HG03354 (cell line): ENCODE data around the gene SHISA4.
A peak's percentile ranks its signal among the peaks of the same experiment; 100 is the strongest.
"Not testable (repeated sequence)": the region's sequence is repeated elsewhere in the genome, so short reads cannot be mapped to it uniquely, and the experiment has no call there.

Experiments
- ATAC-seq: cut with Tn5 transposase; IDR thresholded peaks from one replicate; pipeline ENCODE4 v1.9.1; 2021; ENCODE audit warnings: mild to moderate bottlenecking; ENCODE audit not compliant: unreplicated experiment, poor library complexity, severe bottlenecking

SHISA4 gene

DNA sequence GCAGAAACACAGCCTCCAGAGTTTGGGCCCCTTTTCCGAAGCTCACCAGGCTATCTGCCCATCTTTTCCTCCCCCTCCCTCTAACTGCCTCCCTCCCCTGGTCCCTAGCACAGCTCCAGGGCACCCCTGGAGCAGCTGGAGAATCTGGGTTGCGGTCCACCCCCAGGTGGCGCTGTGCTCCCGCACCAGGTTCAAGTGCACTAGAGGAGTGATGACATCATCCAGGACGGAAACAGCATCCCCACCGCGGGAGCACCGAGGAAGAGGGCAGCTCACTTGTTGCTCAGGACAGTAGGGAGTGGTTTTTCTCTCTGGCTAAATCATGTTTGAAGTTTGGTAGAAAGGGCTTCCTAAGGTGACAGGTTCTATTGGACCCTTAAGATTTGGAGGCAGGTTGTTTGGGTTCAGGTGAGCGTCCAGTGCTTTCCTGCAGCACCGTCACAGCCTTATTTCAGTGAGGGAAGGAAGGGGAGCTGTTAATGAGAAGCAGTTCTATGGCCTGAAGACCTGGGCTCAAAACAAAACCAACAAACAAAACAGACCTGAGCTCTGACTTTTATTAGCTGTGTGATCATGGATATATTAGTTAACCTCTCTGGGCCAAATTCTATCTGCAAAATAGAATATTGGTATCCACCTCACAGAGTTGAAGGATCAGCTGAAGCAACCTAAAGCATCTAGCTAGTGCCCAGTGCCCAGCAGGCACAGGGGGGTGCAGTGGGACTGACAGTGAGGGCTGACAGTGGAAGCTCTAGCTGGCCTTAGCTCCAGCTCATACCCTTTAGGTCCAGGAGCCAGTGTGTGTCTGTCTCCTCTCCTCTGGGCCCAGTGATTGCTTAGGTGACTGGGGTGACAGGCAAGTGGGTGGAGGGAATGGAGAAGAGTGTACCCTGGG, 7.5 kb downstream of the SHISA4 start:
- ATAC-seq, result peak; percentile 86

DNA sequence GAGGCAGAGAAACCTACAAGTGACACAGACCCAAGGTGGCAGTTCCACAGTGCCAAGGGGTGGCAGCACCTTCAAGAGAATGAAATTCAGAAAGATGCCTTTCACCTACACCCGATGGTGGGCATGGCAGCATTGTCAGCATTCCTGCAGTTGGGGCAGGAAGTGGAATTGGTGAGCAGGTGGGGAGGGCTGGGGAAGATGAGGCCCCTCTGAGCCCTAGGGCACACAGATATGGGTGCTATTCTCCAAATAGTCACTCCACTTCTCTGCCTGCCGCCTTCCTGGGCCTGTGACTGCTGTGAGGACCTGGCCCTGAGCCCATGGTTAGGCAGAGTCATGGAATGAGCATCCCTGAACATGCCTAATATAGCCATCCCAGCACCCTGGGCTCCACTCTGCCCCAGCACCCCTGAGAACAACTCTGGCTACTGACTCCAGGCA, 8.3 kb downstream of the SHISA4 start:
- ATAC-seq, result no peak

DNA sequence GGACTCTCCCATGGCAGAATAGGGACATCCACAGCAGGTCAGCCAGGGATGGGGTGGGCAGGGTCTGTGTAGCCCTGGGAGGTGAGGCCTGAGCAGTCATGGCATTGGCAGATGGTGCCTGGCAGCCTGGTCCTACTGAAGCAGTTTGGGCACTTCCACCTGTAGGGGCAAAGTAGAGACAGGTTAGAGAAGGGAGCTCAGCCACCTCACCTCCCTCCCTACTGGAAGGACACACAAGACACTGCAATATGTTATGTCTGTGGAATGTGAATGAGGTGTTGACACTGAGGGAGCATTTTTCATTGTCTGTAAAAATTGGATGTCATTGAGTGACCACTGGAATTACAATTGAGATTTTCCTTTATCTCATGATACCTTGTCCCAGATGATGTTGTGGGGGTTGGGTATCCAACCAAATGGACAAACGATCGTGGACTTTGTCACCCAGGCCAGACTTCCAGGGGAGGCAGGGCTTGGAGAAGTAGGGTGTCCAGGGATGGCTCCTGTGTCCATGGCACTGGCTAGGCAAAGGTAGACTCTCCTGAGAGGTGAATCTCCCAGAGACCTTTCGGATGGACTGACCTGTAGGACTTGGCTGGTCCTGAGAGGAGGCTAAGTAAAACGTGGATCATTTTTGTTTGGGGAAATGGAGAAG, 9.7 kb downstream of the SHISA4 start:
- no peak for ATAC-seq

DNA sequence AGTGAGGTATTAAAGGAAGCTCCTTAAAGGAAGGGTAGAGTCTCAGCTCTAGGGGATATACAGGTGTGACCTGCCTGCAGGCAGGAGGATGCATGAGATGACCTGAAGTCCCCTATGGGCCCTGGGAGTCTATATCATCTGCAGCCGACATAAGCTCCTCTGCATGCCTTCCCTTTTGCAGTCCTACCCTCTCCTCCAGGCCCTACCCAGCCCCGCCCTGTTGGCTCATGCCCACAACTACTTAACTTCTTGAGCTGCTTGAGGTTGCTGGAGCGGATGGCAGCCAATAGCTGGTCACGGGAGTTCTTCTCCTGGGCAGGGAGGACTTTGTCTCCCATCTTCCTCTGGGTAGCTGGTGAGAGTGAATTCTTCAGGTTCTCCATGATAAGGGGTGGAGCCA, 10.3 kb downstream of the SHISA4 start:
- ATAC-seq, result no peak

DNA sequence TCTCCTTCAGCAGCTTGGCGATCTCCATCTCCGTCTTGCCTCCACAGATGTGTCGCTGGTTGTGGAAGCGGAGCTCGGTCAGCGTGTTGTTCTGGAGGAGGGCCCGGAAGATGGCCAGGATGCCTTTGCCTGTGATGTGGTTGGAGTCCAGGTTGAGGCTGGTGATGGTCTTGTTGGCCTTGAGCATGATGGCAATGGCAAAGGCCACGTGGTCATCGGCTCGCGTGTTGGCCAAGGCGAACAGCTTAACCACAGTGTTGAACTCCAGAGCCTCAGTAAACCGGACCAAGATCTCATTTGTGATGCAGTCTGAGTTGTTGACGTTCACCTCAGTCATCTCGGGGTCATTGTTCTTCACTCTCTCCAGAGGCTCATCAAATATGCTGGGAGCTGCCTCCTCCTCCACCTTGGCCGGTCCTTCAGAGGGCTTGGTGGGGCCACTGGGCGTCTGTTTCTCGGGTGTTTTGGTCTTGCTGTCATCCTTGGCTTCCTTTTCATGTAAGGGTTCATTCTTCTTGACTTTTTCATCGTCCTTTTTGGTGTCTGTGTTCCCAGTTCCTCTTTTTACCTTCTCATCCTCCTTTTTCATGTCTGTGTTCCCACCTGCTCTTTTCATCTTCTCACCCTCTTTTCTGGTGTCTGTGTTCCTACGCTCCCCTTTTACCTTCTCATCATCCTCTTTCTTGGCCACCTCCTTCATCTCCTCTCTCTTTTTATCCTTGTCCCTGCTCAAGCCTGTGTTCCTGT, 11.2 kb downstream of the SHISA4 start:
- no peak for ATAC-seq

DNA sequence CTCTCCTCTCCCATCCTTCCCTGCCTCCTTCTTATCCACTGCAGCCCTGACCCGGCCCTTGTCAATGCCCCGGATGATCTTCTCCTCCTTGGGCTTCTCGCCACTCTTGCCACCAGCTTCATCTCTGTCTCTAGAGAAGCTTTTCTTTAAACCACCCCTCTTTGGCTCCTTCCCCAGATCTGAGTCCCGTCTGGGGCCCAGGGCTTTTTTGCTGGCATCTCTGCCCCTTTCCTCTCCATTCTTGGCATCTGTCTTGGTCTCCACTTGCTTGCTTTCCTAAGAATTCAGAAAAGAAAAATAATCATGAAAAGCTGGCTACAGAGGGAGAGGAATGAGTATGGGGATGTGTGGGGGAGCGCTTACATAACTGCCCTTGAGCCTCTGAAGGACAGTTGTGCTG, 11.8 kb downstream of the SHISA4 start:
- ATAC-seq, result no peak

DNA sequence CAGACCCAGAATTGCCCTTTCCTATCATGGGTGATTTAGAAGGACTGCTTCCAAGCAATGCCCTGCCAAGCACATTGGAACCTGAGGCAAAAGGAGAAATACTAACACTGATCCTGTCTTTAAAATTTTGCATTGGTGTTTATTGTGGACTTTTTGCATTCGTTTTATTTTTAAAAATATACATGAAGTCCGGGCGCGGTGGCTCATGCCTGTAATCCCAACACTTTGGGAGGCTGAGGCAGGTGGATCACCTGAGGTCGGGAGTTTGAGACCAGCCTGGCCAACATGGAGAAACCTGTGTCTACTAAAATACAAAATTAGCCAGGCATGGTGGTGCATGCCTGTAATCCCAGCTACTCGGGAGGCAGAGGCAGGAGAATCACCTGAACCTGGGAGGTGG, 12.3 kb downstream of the SHISA4 start:
- ATAC-seq, result not testable (repeated sequence)

DNA sequence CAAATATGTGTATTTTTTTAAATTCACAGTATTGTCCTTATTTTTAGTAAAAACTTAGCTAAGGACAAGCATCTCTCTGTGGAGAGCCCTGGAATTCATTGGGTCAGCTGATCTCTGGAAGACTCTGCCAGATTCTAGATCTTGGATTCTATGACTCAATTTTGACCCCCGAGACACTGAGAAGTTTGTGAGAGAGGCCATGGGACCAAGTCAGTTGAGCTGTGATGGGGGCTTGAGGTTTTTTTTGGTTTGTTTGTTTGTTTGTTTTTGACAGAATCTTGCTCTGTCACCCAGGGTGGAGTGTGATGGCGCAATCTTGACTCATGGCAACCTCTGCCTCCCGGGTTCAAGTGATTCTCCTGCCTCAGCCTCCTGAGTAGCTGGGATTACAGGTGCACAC, 13.5 kb downstream of the SHISA4 start:
- ATAC-seq, result no peak

DNA sequence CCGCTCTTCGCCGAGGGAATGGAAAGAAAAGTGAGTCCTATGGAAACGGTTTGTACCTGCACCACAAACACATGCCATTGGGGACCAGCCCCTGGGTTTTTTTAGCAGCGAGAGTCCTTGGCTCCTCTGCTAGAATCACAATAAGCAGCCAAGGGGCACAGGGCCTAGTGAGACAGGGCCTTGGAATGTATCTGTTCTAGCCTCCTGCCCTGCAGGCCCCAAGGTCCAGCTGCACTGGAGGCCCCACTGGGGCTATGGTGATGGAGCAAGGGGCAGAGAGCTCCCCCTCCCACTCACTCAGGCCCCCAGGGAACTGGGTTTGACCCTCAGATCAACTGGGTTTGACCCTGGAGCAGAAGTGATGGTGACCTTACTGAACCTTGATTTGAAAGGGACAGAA, 14.4 kb downstream of the SHISA4 start:
- ATAC-seq, result no peak

DNA sequence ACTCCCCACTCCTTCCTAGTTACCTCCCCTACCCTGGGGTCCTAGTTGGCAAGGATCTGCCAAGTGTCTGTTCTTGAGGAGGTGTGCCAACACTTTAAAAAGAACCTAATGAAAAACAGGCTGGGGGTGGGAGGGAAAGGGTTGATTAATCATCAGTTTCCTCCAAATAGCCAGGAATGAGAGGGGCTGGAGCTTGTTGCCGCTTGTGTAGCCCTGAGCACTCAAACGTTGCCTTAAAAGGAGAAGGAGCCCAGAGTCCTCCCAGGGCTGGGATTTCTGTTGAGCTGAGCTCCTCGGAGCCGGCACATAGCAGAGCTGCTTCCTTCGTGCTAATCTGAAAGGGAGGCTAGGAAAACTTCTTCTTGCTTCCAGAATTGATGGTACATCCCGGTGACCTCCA, 15.9 kb downstream of the SHISA4 start:
- no peak for ATAC-seq

DNA sequence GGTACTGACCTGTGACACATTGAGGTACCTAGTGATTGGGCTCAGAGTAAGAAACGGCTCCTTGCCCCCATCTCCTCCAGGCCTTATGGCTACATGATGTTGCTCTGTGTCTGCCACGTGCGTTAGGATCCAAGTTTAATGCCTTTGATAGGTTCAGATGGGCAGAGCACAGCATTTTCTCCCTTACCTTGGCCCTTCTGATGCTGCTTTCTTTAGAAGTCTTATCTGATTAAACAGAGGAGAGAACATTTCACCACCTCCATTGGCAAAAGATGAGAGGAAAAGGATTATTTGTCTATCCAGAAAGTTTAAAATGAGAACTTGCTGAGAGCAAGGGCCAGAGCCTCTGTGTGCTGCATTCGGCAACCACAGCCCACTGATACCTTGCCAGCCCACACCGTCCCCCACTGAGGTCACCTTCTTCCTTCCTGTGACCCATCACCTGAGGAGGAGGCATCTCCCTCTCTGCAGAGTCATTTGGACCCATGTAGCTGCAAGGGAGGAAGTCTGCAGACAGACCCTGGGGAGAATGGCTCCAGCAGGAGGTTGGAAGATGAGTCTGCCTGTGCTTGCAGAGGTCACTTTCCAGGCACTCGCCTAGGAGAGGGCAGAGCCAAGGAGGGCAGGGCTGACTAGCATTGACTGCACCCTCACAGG, 16.7 kb downstream of the SHISA4 start:
- ATAC-seq, result no peak

DNA sequence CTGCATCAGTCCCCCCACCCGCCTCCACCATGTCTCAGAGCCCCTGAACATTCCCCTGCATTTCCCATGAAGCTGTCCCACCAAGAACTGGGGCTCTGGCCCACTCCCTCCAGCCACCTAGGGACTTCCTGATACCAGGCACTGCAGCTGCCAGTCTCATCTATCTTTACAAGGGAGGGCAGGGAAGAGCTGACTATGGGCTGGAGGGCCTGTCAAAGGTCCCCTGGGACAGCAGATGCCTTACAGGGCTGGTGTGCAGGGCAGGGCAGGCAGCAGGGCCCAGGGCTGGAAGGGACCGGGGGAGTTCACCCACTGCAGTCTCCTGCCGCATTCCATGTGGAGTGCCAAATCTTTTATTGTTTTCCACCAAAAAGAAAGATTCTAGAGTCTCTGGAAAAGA, 17.6 kb downstream of the SHISA4 start:
- ATAC-seq, result no peak

DNA sequence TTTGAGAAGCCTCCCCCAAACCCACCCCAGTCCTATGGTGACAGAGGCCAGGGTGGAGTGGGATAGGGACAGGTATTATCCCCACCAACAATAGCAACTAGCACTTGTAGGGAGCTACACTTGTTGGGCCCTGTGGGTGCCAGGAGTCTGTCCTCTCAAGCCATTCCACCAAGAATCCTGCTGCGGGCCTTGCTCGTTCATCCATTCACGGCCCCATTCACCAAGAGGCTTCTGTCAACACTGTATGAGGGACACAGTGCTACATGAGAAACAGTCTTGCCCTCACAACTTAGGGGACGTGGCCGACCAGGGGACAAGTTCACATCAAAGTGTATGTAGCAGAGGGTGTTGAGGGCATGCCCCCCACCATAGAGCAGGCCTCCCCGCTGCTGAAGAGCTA, 18.9 kb downstream of the SHISA4 start:
- ATAC-seq, result no peak

DNA sequence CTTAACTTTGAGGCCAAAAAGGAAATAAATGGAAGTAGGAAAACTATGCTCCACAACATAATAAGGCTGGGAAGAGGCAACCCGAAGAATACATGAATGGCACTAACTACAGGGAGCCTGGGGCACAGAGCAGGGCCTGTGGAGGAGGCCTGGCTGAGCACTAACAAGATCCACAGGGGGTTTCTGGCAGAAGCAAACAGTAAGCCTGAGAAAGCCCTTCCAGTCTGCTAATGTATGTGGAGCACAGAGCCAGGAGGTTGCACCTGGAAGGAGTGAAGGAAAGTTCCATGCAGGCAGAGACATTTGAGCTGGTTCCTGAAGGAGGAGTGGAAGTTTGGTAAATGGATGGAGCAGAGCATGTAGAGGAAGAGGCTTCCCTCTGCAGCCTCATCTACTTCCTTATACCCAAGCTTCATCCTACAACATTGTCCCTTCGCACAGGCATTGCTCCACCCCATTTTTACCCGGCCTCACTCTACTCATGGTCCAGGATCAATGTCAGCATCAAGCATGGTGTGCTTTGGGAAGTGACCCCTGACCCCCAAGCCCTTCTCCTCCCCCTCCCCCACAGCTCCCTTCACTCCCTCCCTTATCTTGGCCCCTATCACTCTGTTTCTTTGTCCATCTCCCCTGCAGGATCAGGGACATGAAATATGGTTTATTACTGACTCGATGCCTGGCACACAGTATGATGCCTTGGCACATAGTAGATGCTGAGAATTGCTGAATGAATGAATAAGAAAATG, 23.3 kb downstream of the SHISA4 start:
- ATAC-seq, result no peak

DNA sequence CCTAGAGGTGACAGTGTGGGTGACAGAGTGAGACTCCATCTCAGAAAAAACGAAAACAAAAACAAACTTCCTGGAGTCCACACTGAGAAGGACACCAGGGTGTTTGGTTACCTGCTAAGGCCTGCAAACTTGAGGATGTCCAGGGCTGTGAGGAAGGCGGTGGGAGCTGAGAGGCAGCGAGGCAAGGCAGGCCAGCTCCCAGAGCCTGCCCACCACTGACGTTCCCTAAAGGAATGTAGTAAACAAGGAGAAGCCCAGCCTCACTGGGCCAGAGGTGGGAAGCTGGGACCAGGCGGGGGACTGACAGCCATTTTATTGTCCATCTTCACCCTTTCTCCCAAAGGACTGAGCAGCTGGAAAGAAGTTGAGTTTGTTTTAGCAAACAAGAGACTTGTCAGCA, 24.1 kb downstream of the SHISA4 start:
- ATAC-seq, result no peak

DNA sequence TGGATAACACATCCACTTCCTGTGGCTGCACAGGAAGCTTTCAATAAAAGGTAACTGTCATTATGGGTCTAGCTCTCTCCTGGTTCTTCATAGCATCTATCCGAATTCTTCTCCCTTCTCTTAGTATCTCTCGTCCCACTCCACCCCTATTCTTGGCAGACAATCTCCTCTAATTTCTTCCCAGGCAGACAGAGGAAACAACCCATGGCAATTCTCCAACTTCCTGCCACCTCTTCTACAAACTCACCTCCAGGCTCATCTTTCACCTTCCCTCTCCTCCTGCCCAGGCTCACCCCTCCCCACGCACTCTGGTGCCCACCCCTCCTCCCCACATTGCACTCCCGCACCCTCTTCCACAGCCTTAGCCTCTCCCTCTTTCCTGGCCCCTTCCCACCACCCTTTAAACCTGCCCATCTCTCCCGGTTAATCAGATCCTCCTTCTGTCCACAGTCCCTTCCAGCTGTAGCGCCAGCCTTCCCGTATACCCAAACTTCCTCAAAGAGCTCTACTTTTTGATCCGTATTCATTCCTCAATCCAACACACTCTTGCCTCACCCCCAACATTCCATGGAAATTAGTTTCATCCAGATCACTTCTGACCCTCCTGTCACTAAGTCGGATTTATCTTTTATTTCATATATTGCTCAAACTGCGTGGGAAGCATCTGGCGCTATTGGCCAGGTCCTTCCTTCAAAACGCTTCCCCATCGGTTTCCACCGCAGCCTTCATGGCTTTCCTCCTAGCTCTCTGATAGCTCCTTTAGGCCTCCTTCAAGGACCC, 25.9 kb downstream of the SHISA4 start:
- no peak for ATAC-seq

DNA sequence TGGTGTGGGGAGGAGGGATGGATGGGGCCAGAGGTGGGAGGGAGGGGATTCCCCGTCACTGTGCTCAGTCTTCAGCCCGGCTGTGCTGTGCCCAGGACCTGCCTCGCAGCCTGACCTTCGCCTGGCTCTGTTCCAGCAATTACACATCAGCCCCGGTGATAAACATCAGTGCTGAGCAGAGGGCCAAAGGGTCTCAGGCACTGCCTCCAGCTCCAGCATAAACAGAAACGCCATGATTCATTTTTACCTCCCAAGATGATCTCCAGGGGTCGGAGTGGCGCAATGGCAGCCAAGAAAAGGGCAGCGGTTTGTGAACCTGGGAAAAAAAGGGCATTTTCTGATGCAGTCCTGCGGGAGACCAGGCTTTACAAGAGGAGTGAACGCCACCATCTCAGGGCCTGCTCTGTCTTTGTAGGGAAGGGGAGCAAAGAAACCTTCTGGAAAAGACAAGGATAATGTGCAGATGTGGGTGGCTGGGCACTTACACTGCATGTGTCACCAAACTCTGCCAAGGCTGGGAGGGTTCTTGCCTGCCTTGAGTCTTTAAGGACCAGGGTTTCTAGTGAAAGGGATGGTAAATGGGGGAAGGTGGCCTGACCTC, 28.1 kb downstream of the SHISA4 start:
- no peak for ATAC-seq

DNA sequence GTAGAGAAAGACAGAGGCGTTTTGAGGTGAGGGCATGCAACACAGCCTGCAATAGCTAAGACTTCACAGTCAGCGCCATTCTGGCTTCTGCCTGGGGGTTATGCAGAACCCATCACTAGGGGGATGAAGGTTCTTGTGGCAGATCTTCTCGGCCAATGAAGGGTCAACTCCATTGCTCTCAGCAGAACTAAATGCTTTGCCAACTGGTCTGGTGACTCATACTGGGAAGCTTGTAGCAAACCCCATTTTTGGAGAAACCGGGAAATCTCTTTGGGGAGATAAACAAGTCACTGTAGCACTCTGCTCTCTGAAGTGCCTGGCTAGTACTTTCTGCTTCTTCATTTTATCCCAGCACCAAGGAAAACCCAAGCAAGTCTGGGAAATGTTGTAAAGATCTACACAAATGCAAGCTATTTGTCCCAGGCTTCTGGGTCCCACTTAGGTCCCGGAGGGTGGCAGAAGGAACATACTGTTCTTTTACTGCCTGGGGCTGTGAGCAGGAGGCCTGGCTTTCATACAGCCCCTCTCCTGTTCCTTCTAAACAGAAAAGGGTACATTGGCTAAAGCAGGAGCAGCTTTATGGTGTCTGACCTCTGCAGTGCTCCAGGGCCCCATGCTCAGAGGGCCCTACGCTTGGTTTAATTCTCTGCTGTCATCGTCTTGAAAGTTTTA, 28.8 kb downstream of the SHISA4 start:
- ATAC-seq, result no peak
